ENCODE results near the gene PRDX5.

PRDX5 gene

GRCh38 chr11:64362339-64362738 lies 44.4 kb downstream of the PRDX5 start:
- DNase-seq (ENCODE audit: low read depth) = no peak

- no peak for DNase-seq (ENCODE audit: low read depth)
These were observed 46.5 kb downstream of the PRDX5 start for GRCh38 chr11:64364435-64364834.

- DNase-seq (ENCODE audit: low read depth) = no peak
These were observed 47.0 kb downstream of the PRDX5 start for GRCh38 chr11:64364911-64365310.

- no peak for DNase-seq (ENCODE audit: low read depth)
These were observed 48.8 kb downstream of the PRDX5 start for GRCh38 chr11:64366751-64367150.

- DNase-seq (ENCODE audit: low read depth) = no peak
These were observed 50.2 kb downstream of the PRDX5 start for GRCh38 chr11:64367931-64368672.

GRCh38 chr11:64368673-64369074 lies 50.8 kb downstream of the PRDX5 start:
- no peak for DNase-seq (ENCODE audit: low read depth)

GRCh38 chr11:64369440-64370421 lies 51.8 kb downstream of the PRDX5 start:
- no peak for DNase-seq (ENCODE audit: low read depth)

- DNase-seq (ENCODE audit: low read depth) = no peak
These were observed 53.3 kb downstream of the PRDX5 start for GRCh38 chr11:64371201-64371600.
